ENCODE measurements around the gene FOXL1.

Gene FOXL1

GRCh38 chr16:86618431-86619238 lies 40.3 kb downstream of the FOXL1 start:
- no peaks in the 10 kb centered on the region for H3K36me3 Mint-ChIP-seq (ENCODE audit: low read depth)
- peaks cover 20% of the 10 kb centered on the region for H3K27me3 Mint-ChIP-seq (ENCODE audit: low read depth, poor library complexity)
- no peak overlapping the region for H3K27ac Mint-ChIP-seq
- H3K9me3 Mint-ChIP-seq, result no peaks in the 10 kb centered on the region
- no peak for TF ChIP-seq CTCF (IDR thresholded peaks at IDR 0.05)
- DNase-seq, result no peak
- peaks cover 29% of the 10 kb centered on the region for H3K4me1 Mint-ChIP-seq
- no peak overlapping the region for H3K4me3 Mint-ChIP-seq

GRCh38 chr16:86619239-86619794 lies 41.0 kb downstream of the FOXL1 start:
- H3K9me3 Mint-ChIP-seq, result no peaks in the 10 kb centered on the region
- H3K4me3 Mint-ChIP-seq, result no peak overlapping the region
- H3K27me3 Mint-ChIP-seq (ENCODE audit: low read depth, poor library complexity), result peaks cover 20% of the 10 kb centered on the region
- no peak for TF ChIP-seq CTCF (IDR thresholded peaks at IDR 0.05)
- DNase-seq, result no peak
- H3K4me1 Mint-ChIP-seq, result peaks cover 25% of the 10 kb centered on the region
- no peaks in the 10 kb centered on the region for H3K36me3 Mint-ChIP-seq (ENCODE audit: low read depth)
- H3K27ac Mint-ChIP-seq, result no peak overlapping the region

DNA sequence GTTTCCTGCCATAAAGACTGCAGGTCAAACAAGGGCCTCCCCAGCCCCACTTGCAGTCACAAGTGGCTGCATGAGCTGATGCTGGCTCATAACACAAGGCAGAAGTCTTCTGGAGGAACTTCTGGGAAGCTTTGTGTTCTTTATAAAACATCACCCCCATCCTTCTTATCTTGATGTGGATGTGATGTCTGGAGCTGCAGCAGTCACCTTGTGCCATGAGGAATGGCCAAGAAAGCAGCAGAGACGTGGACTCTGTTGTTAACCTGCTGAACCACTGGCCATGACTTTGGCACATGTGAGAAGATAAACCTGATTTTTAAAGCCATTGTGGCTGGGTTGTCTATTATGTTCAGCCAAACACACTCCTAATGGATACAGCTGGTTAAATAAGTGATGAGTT lies 41.8 kb downstream of the FOXL1 start:
- H3K4me1 Mint-ChIP-seq, result peaks cover 20% of the 10 kb centered on the region
- no peak overlapping the region for H3K4me3 Mint-ChIP-seq
- no peak overlapping the region for H3K27ac Mint-ChIP-seq
- TF ChIP-seq CTCF (IDR thresholded peaks at IDR 0.05), result no peak
- H3K27me3 Mint-ChIP-seq (ENCODE audit: low read depth, poor library complexity), result peaks cover 20% of the 10 kb centered on the region
- no peaks in the 10 kb centered on the region for H3K36me3 Mint-ChIP-seq (ENCODE audit: low read depth)
- no peak for DNase-seq
- H3K9me3 Mint-ChIP-seq, result no peaks in the 10 kb centered on the region

- no peak overlapping the region for H3K27ac Mint-ChIP-seq
- H3K9me3 Mint-ChIP-seq, result no peaks in the 10 kb centered on the region
- peaks cover 19% of the 10 kb centered on the region for H3K27me3 Mint-ChIP-seq (ENCODE audit: low read depth, poor library complexity)
- H3K4me3 Mint-ChIP-seq, result no peak overlapping the region
- DNase-seq, result no peak
- no peak for TF ChIP-seq CTCF (IDR thresholded peaks at IDR 0.05)
- H3K36me3 Mint-ChIP-seq (ENCODE audit: low read depth), result no peaks in the 10 kb centered on the region
- H3K4me1 Mint-ChIP-seq, result peaks cover 32% of the 10 kb centered on the region
Observed at GRCh38 chr16:86621966-86622365, 43.6 kb downstream of the FOXL1 start.

DNA sequence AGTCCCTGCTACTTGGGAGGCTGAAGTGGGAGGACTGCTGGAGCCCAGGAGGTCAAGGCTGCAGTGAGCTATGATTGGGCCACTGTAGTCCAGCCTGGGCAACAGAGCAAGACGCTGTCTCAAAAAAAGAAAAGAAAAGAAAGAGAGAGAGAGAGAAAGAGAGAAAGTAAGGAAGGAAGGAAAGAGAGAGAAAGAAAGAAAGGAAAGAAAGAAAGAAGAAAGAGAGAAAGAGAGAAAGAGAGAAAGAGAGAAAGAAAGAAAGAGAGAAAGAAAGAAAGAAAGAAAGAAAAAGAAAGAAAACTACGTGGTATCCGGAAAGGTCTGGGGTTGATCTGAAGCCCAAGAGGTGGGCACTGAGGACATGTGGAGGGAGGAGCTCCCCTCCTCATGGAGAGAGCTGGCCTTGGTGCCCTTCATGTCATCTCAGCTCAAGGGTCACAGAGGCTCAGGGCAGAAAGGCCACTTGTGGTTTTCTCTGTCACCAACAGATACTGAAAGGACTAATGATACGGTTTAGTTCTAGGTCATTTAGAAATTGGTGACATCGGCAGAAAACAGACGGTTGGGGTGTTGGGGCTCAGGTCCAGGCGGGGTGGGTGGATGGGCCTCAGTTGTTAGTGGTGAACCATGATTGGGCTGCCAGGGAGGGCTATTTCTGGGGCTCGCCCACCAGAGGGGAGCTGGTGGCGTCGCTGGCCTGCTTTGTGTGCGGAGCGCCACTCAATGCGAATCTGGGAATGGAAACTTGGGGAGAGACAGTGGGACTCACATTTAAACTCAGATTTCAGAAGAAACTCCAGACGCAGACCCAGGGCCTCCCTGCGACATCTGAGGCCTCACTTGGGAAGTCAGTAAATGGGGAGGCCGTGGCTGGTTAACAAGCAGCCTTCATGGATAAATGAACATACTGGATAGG lies 44.6 kb downstream of the FOXL1 start:
- peaks cover 19% of the 10 kb centered on the region for H3K27me3 Mint-ChIP-seq (ENCODE audit: low read depth, poor library complexity)
- H3K9me3 Mint-ChIP-seq, result no peaks in the 10 kb centered on the region
- no peak for DNase-seq
- TF ChIP-seq CTCF (IDR thresholded peaks at IDR 0.05), result no peak
- no peak overlapping the region for H3K4me3 Mint-ChIP-seq
- no peaks in the 10 kb centered on the region for H3K36me3 Mint-ChIP-seq (ENCODE audit: low read depth)
- peaks cover 32% of the 10 kb centered on the region for H3K4me1 Mint-ChIP-seq
- peak overlapping the region; percentile 80 for H3K27ac Mint-ChIP-seq

Data from nephron progenitor cell (in vitro differentiated cells).